Stomach (tissue), 4 donors: ENCODE data around the gene RARS2.

ENCODE experiments used
- POLR2AphosphoS5 ChIP-seq, 3 donors: sonication (generic); formaldehyde crosslinking; IDR thresholded peaks; one replicate each; pipeline ENCODE4 v1.6.1; 2016; ENCODE audit warnings: antibody characterized with exemption in 3 of 3
- TF ChIP-seq, protein P1 (sequence below), 7 experiments: fragments of 450-650 bp in 4 of 7; fragments of 200-600 bp in 3 of 7; sonication (generic) in 3 of 7; IDR thresholded peaks; one replicate each; pipeline ENCODE4 v1.5.1; 2016 to 2019; ENCODE audit warnings: antibody characterized with exemption in 7 of 7, control low read depth in 2 of 7, mild to moderate bottlenecking in 1 of 7

GRCh38 chr6:87529221-87529620 is 60.6 kb downstream of the RARS2 start:
- TF ChIP-seq, protein P1, sequence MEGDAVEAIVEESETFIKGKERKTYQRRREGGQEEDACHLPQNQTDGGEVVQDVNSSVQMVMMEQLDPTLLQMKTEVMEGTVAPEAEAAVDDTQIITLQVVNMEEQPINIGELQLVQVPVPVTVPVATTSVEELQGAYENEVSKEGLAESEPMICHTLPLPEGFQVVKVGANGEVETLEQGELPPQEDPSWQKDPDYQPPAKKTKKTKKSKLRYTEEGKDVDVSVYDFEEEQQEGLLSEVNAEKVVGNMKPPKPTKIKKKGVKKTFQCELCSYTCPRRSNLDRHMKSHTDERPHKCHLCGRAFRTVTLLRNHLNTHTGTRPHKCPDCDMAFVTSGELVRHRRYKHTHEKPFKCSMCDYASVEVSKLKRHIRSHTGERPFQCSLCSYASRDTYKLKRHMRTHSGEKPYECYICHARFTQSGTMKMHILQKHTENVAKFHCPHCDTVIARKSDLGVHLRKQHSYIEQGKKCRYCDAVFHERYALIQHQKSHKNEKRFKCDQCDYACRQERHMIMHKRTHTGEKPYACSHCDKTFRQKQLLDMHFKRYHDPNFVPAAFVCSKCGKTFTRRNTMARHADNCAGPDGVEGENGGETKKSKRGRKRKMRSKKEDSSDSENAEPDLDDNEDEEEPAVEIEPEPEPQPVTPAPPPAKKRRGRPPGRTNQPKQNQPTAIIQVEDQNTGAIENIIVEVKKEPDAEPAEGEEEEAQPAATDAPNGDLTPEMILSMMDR (IDR thresholded peaks at IDR 0.05): no peak
- TF ChIP-seq POLR2AphosphoS5 (IDR thresholded peaks at IDR 0.05): no peak
